PC-3 (cell line): ENCODE data around the gene TMIE.

Experiments used
- CTCF ChIP-seq: fragments of 300-600 bp; sonication (generic); conservative IDR thresholded peaks from 2 replicates; pipeline ENCODE4 v1.5.1; 2017; ENCODE audit warnings: antibody characterized with exemption, low read depth, mild to moderate bottlenecking, low read length
- EZH2 ChIP-seq: fragments of 300-600 bp; sonication (generic); IDR thresholded peaks from one replicate; pipeline ENCODE4 v1.6.1; 2017; ENCODE audit warnings: antibody characterized with exemption, mild to moderate bottlenecking, low read length; ENCODE audit not compliant: unreplicated experiment
- EZH2phosphoT487 ChIP-seq: fragments of 300-600 bp; sonication (generic); IDR thresholded peaks from 2 replicates; pipeline ENCODE4 v1.6.1; 2018; ENCODE audit warnings: mild to moderate bottlenecking, antibody characterized with exemption, low read length, borderline replicate concordance

GRCh38 chr3:46710229-46710628 lies 9.0 kb downstream of the TMIE start:
- TF ChIP-seq CTCF (no peak), EZH2phosphoT487 (no peak), EZH2 (no peak)
